Measurements from ENCODE around the gene SRRM2. TPM values are rescaled to one million over a fixed set of nuclear protein-coding genes. Genes with fewer than 3 reads are reported as not detected.

SRRM2 gene
- total RNA-seq, 2 experiments from 2014 or later = 501 to 511 TPM

GRCh38 chr16:2768403-2769089 is 16.1 kb downstream of the SRRM2 start:
- Mint-ChIP-seq H3K27me3 (ENCODE audit: low read depth) (no peaks in the 10 kb centered on the region), H3K4me1 (ENCODE audit: low read depth) (peaks cover under 1% of the 10 kb centered on the region), H3K27ac (no peak overlapping the region), H3K4me3 (no peak overlapping the region), H3K36me3 (ENCODE audit: low read depth) (peaks cover 87% of the 10 kb centered on the region), H3K9me3 (ENCODE audit: insufficient read depth) (no peaks in the 10 kb centered on the region)
- ChIA-PET CTCF (no interaction called here), POLR2A (interaction anchor here (1.0 to 1.6 kb wide), 2 partner anchors 14 to 248 kb away, joined by 4 read pairs; partner anchors contain the start of gene AMDHD2)
- ATAC-seq (no peak), DNase-seq (no peak)

- CTCF ChIA-PET = no interaction called here
- POLR2A ChIA-PET = interaction anchor here (1.0 kb wide), 1 partner anchor 249 kb away, joined by 4 read pairs; the partner anchor contains the start of gene AMDHD2
- Mint-ChIP-seq H3K27ac (peak overlapping the region; percentile 30), H3K4me3 (no peak overlapping the region), H3K27me3 (ENCODE audit: low read depth) (no peaks in the 10 kb centered on the region), H3K36me3 (ENCODE audit: low read depth) (peaks cover 84% of the 10 kb centered on the region), H3K4me1 (ENCODE audit: low read depth) (peaks cover 3% of the 10 kb centered on the region), H3K9me3 (ENCODE audit: insufficient read depth) (no peaks in the 10 kb centered on the region)
- no peak for DNase-seq
- ATAC-seq = no peak
Measured at GRCh38 chr16:2769100-2769529, 16.7 kb downstream of the SRRM2 start.

GRCh38 chr16:2769675-2770056 is 17.2 kb downstream of the SRRM2 start:
- ATAC-seq (no peak), DNase-seq (no peak)
- no peak overlapping the region for H3K27ac Mint-ChIP-seq
- H3K4me1 Mint-ChIP-seq (ENCODE audit: low read depth) = peaks cover 6% of the 10 kb centered on the region
- no peaks in the 10 kb centered on the region for H3K9me3 Mint-ChIP-seq (ENCODE audit: insufficient read depth)
- ChIA-PET POLR2A (interaction anchor here (1.0 kb wide), 1 partner anchor 250 kb away, joined by 4 read pairs; the partner anchor contains the start of gene AMDHD2), CTCF (no interaction called here)
- no peaks in the 10 kb centered on the region for H3K27me3 Mint-ChIP-seq (ENCODE audit: low read depth)
- no peak overlapping the region for H3K4me3 Mint-ChIP-seq
- peaks cover 79% of the 10 kb centered on the region for H3K36me3 Mint-ChIP-seq (ENCODE audit: low read depth)

GRCh38 chr16:2770057-2770951 is 17.9 kb downstream of the SRRM2 start:
- H3K9me3 Mint-ChIP-seq (ENCODE audit: insufficient read depth) = no peaks in the 10 kb centered on the region
- H3K4me1 Mint-ChIP-seq (ENCODE audit: low read depth) = peaks cover 8% of the 10 kb centered on the region
- peaks cover 72% of the 10 kb centered on the region for H3K36me3 Mint-ChIP-seq (ENCODE audit: low read depth)
- H3K27ac Mint-ChIP-seq = no peak overlapping the region
- no peak overlapping the region for H3K4me3 Mint-ChIP-seq
- H3K27me3 Mint-ChIP-seq (ENCODE audit: low read depth) = no peaks in the 10 kb centered on the region
- peak; percentile 16 for ATAC-seq
- DNase-seq = peak; percentile 40
- POLR2A ChIA-PET = no interaction called here
- CTCF ChIA-PET = no interaction called here

GRCh38 chr16:2771496-2772402 is 19.3 kb downstream of the SRRM2 start:
- CTCF ChIA-PET = no interaction called here
- H3K27me3 Mint-ChIP-seq (ENCODE audit: low read depth) = no peaks in the 10 kb centered on the region
- DNase-seq (no peak), ATAC-seq (no peak)
- POLR2A ChIA-PET = interaction anchor here (8.4 kb wide), 1 partner anchor 20 kb away, joined by 60 read pairs; the partner anchor contains the start of gene SRRM2
- no peak overlapping the region for H3K4me3 Mint-ChIP-seq
- peaks cover 58% of the 10 kb centered on the region for H3K36me3 Mint-ChIP-seq (ENCODE audit: low read depth)
- peak overlapping the region; percentile 15 for H3K27ac Mint-ChIP-seq
- H3K9me3 Mint-ChIP-seq (ENCODE audit: insufficient read depth) = no peaks in the 10 kb centered on the region
- peaks cover 21% of the 10 kb centered on the region for H3K4me1 Mint-ChIP-seq (ENCODE audit: low read depth)

- Mint-ChIP-seq H3K27me3 (ENCODE audit: low read depth) (no peaks in the 10 kb centered on the region), H3K9me3 (ENCODE audit: insufficient read depth) (no peaks in the 10 kb centered on the region), H3K36me3 (ENCODE audit: low read depth) (peaks cover 52% of the 10 kb centered on the region), H3K4me1 (ENCODE audit: low read depth) (peaks cover 25% of the 10 kb centered on the region), H3K4me3 (no peak overlapping the region), H3K27ac (peak overlapping the region; percentile 4)
- CTCF ChIA-PET = no interaction called here
- POLR2A ChIA-PET = interaction anchor here (8.4 kb wide), 1 partner anchor 21 kb away, joined by 60 read pairs; the partner anchor contains the start of gene SRRM2
- ATAC-seq = no peak
- no peak for DNase-seq
Measured at GRCh38 chr16:2773188-2773968, 20.9 kb downstream of the SRRM2 start.

- ChIA-PET POLR2A (interaction anchor here (8.4 kb wide), 1 partner anchor 22 kb away, joined by 60 read pairs; the partner anchor contains the start of gene SRRM2), CTCF (interaction anchor here (1.5 kb wide), 1 partner anchor 21 kb away, joined by 4 read pairs; no protein-coding TSS in a partner anchor)
- no peaks in the 10 kb centered on the region for H3K27me3 Mint-ChIP-seq (ENCODE audit: low read depth)
- peaks cover 43% of the 10 kb centered on the region for H3K36me3 Mint-ChIP-seq (ENCODE audit: low read depth)
- H3K9me3 Mint-ChIP-seq (ENCODE audit: insufficient read depth) = no peaks in the 10 kb centered on the region
- H3K4me3 Mint-ChIP-seq = no peak overlapping the region
- ATAC-seq (no peak), DNase-seq (no peak)
- no peak overlapping the region for H3K27ac Mint-ChIP-seq
- H3K4me1 Mint-ChIP-seq (ENCODE audit: low read depth) = peaks cover 32% of the 10 kb centered on the region
Measured at GRCh38 chr16:2774161-2774891, 21.9 kb downstream of the SRRM2 start.

- CTCF ChIA-PET = interaction anchor here (1.4 to 1.5 kb wide), 2 partner anchors 22 to 93 kb away, joined by 4 to 5 read pairs; no protein-coding TSS in a partner anchor
- no peak for ATAC-seq
Measured at GRCh38 chr16:2775131-2775716, 22.8 kb downstream of the SRRM2 start.

GRCh38 chr16:2775765-2776499 is 23.5 kb downstream of the SRRM2 start:
- Mint-ChIP-seq H3K4me3 (peak overlapping the region; percentile 85), H3K36me3 (ENCODE audit: low read depth) (peaks cover 30% of the 10 kb centered on the region), H3K9me3 (ENCODE audit: insufficient read depth) (no peaks in the 10 kb centered on the region), H3K27ac (peak overlapping the region; percentile 87), H3K4me1 (ENCODE audit: low read depth) (peaks cover 38% of the 10 kb centered on the region), H3K27me3 (ENCODE audit: low read depth) (no peaks in the 10 kb centered on the region)
- CTCF ChIA-PET = interaction anchor here (0.8 to 1.4 kb wide), 2 partner anchors 22 to 92 kb away, joined by 3 to 5 read pairs; no protein-coding TSS in a partner anchor
- no peak for DNase-seq
- ATAC-seq = no peak
- POLR2A ChIA-PET = interaction anchor here (0.7 to 8.4 kb wide), 3 partner anchors 9 to 204 kb away, joined by 3 to 60 read pairs (median 4); partner anchors contain the start of genes PKMYT1 and SRRM2

More at GRCh38 chr16:2775131-2775716, 22.8 kb downstream of the SRRM2 start:
- peaks cover 34% of the 10 kb centered on the region for H3K36me3 Mint-ChIP-seq (ENCODE audit: low read depth)
- no peak for DNase-seq
- peak overlapping the region; percentile 40 for H3K4me3 Mint-ChIP-seq
- no peaks in the 10 kb centered on the region for H3K27me3 Mint-ChIP-seq (ENCODE audit: low read depth)
- POLR2A ChIA-PET = interaction anchor here (0.7 to 8.4 kb wide), 2 partner anchors 23 to 205 kb away, joined by 3 to 60 read pairs; partner anchors contain the start of genes PKMYT1 and SRRM2
- no peak overlapping the region for H3K27ac Mint-ChIP-seq
- no peaks in the 10 kb centered on the region for H3K9me3 Mint-ChIP-seq (ENCODE audit: insufficient read depth)
- H3K4me1 Mint-ChIP-seq (ENCODE audit: low read depth) = peaks cover 34% of the 10 kb centered on the region
